HL-60 (cell line): ENCODE measurements around the gene EOGT.

Source experiments
- GABPA ChIP-seq: IDR thresholded peaks from 2 replicates; pipeline ENCODE4 v1.6.1; 2012; ENCODE audit warnings: low read depth
- POLR2AphosphoS5 ChIP-seq: IDR thresholded peaks from 2 replicates; pipeline ENCODE4 v1.6.1; 2012; ENCODE audit warnings: low read depth
- SPI1 ChIP-seq: IDR thresholded peaks from 2 replicates; pipeline ENCODE4 v1.6.1; 2012; ENCODE audit warnings: low read depth, mild to moderate bottlenecking, borderline replicate concordance
- TF ChIP-seq, protein P1 (sequence below): IDR thresholded peaks from 2 replicates; pipeline ENCODE4 v1.6.1; 2012; ENCODE audit warnings: low read depth; ENCODE audit not compliant: insufficient replicate concordance
- TF ChIP-seq, protein P2 (sequence below): IDR thresholded peaks from one replicate; pipeline ENCODE4 v1.5.1; 2011; ENCODE audit warnings: low read length, control low read depth, inconsistent platforms; ENCODE audit not compliant: insufficient read depth

DNA sequence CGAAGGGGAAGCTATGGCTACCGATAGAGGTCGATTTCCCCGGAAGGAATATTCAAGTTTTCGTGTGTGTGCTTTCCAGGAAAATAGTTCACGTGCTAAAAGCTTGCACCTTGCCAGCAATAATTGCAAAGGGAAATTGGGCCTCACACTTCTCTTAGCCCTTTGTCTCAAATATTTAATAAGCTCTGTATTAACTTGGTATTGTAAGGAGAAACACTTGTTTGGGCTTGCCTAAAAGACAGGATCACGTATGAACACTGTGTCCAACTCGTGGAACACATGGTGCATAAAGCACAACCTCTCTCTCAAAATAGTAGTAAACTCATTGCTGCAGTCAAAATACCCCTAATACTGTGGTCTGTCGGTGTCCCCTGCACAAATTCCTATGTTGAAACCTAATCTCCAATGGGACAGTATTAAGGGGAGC is 39.0 kb upstream of the EOGT start:
- TF ChIP-seq, protein P1, sequence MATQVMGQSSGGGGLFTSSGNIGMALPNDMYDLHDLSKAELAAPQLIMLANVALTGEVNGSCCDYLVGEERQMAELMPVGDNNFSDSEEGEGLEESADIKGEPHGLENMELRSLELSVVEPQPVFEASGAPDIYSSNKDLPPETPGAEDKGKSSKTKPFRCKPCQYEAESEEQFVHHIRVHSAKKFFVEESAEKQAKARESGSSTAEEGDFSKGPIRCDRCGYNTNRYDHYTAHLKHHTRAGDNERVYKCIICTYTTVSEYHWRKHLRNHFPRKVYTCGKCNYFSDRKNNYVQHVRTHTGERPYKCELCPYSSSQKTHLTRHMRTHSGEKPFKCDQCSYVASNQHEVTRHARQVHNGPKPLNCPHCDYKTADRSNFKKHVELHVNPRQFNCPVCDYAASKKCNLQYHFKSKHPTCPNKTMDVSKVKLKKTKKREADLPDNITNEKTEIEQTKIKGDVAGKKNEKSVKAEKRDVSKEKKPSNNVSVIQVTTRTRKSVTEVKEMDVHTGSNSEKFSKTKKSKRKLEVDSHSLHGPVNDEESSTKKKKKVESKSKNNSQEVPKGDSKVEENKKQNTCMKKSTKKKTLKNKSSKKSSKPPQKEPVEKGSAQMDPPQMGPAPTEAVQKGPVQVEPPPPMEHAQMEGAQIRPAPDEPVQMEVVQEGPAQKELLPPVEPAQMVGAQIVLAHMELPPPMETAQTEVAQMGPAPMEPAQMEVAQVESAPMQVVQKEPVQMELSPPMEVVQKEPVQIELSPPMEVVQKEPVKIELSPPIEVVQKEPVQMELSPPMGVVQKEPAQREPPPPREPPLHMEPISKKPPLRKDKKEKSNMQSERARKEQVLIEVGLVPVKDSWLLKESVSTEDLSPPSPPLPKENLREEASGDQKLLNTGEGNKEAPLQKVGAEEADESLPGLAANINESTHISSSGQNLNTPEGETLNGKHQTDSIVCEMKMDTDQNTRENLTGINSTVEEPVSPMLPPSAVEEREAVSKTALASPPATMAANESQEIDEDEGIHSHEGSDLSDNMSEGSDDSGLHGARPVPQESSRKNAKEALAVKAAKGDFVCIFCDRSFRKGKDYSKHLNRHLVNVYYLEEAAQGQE, result no peak
- TF ChIP-seq, protein P2, sequence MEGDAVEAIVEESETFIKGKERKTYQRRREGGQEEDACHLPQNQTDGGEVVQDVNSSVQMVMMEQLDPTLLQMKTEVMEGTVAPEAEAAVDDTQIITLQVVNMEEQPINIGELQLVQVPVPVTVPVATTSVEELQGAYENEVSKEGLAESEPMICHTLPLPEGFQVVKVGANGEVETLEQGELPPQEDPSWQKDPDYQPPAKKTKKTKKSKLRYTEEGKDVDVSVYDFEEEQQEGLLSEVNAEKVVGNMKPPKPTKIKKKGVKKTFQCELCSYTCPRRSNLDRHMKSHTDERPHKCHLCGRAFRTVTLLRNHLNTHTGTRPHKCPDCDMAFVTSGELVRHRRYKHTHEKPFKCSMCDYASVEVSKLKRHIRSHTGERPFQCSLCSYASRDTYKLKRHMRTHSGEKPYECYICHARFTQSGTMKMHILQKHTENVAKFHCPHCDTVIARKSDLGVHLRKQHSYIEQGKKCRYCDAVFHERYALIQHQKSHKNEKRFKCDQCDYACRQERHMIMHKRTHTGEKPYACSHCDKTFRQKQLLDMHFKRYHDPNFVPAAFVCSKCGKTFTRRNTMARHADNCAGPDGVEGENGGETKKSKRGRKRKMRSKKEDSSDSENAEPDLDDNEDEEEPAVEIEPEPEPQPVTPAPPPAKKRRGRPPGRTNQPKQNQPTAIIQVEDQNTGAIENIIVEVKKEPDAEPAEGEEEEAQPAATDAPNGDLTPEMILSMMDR, result no peak
- TF ChIP-seq POLR2AphosphoS5 (0 out of 2 replicates have a peak, but pooled peaks have one; percentile 10), GABPA (no peak), SPI1 (no peak)
